ENCODE results near the gene PLXND1. TPM values are rescaled to one million over a fixed set of nuclear protein-coding genes. Genes with fewer than 3 reads are reported as not detected.

The PLXND1 gene
- polyA plus RNA-seq, 1 donor from 2014 or later = 0.05 TPM

DNA sequence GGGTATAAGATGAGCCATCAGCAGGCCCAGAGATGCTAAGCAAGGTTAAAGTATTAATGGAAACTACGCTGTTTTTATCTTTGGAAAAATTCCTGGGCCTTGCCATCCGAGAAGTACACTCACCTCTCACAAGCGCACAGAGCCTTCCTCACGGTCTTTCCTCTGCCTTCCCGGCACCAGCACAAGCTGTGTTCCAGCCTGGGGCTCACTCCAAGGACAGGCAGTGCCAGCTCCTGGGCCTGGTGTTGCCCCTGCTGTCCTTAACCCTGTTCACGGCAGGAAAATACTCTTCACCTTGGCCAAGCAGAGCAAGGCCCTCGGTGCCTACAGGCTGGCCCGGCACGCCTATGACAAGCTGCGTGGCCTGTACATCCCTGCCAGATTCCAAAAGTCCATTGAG is 92.4 kb downstream of the PLXND1 start:
- H4K20me1 ChIP-seq (ENCODE audit: insufficient read depth) = no peaks in the 10 kb centered on the region
- H3K27me3 ChIP-seq (ENCODE audit: insufficient read depth, low read depth, low read length) = no peaks in the 10 kb centered on the region
- no peaks in the 10 kb centered on the region for H3F3A ChIP-seq (ENCODE audit: insufficient read depth, low read length, poor library complexity, severe bottlenecking)
- no peak overlapping the region for H2AFZ ChIP-seq (ENCODE audit: low read depth, low read length)
- no peak overlapping the region for H3K27ac ChIP-seq (ENCODE audit: low read length)
- H3K9ac ChIP-seq (ENCODE audit: low read length) = no peak overlapping the region
- no peaks in the 10 kb centered on the region for H3K9me2 ChIP-seq (ENCODE audit: insufficient read depth, low read length)
- no peaks in the 10 kb centered on the region for H3K9me3 ChIP-seq (ENCODE audit: low read length)
- no peaks in the 10 kb centered on the region for H3K79me2 ChIP-seq (replicated peaks; ENCODE audit: insufficient read depth, low read length)
- H3K4me2 ChIP-seq (ENCODE audit: low read length) = no peak overlapping the region
- H3K4me3 ChIP-seq (ENCODE audit: low read length) = no peak overlapping the region
- H3K36me3 ChIP-seq (ENCODE audit: insufficient read depth, low read length) = no peaks in the 10 kb centered on the region
- TF ChIP-seq EZH2 (IDR thresholded peaks at IDR 0.05; ENCODE audit: borderline replicate concordance, insufficient read depth, low read length, poor library complexity, severe bottlenecking) (no peak), MXI1 (conservative IDR thresholded peaks at IDR 0.05; ENCODE audit: poor library complexity, severe bottlenecking) (no peak)
- TF ChIP-seq, protein P1, sequence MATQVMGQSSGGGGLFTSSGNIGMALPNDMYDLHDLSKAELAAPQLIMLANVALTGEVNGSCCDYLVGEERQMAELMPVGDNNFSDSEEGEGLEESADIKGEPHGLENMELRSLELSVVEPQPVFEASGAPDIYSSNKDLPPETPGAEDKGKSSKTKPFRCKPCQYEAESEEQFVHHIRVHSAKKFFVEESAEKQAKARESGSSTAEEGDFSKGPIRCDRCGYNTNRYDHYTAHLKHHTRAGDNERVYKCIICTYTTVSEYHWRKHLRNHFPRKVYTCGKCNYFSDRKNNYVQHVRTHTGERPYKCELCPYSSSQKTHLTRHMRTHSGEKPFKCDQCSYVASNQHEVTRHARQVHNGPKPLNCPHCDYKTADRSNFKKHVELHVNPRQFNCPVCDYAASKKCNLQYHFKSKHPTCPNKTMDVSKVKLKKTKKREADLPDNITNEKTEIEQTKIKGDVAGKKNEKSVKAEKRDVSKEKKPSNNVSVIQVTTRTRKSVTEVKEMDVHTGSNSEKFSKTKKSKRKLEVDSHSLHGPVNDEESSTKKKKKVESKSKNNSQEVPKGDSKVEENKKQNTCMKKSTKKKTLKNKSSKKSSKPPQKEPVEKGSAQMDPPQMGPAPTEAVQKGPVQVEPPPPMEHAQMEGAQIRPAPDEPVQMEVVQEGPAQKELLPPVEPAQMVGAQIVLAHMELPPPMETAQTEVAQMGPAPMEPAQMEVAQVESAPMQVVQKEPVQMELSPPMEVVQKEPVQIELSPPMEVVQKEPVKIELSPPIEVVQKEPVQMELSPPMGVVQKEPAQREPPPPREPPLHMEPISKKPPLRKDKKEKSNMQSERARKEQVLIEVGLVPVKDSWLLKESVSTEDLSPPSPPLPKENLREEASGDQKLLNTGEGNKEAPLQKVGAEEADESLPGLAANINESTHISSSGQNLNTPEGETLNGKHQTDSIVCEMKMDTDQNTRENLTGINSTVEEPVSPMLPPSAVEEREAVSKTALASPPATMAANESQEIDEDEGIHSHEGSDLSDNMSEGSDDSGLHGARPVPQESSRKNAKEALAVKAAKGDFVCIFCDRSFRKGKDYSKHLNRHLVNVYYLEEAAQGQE (IDR thresholded peaks at IDR 0.05; ENCODE audit: borderline replicate concordance) = no peak

DNA sequence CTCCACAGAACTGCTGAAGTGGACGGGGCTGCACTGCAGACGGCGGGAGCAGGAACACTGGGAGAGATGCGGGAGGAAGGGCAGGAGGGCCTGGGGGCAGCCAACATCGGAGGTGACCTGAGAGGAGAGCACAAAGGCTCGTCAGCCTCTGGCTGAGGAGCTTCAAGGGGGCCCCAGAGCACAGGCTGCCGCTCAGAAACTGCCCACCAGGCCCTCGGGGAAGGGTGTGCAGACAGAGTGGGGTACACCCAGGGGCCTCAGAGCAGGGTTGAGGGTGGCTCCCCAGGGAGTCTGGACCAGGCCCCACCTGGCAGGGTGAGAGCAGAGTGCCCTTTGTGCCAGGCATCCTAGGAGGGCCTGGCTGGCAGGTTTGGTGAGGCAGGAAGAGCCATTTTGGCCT is 92.8 kb downstream of the PLXND1 start:
- no peak overlapping the region for H2AFZ ChIP-seq (ENCODE audit: low read depth, low read length)
- H3K4me3 ChIP-seq (ENCODE audit: low read length) = no peak overlapping the region
- no peaks in the 10 kb centered on the region for H3F3A ChIP-seq (ENCODE audit: insufficient read depth, low read length, poor library complexity, severe bottlenecking)
- H3K9me3 ChIP-seq (ENCODE audit: low read length) = no peaks in the 10 kb centered on the region
- H3K27me3 ChIP-seq (ENCODE audit: insufficient read depth, low read depth, low read length) = no peaks in the 10 kb centered on the region
- H3K36me3 ChIP-seq (ENCODE audit: insufficient read depth, low read length) = no peaks in the 10 kb centered on the region
- no peak for TF ChIP-seq EZH2 (IDR thresholded peaks at IDR 0.05; ENCODE audit: borderline replicate concordance, insufficient read depth, low read length, poor library complexity, severe bottlenecking)
- no peak for TF ChIP-seq SMC3 (conservative IDR thresholded peaks at IDR 0.05; ENCODE audit: poor library complexity)
- TF ChIP-seq RAD21 (conservative IDR thresholded peaks at IDR 0.05) = no peak
- no peak for TF ChIP-seq TAF1 (IDR thresholded peaks at IDR 0.05; ENCODE audit: low read depth)
- TF ChIP-seq, protein P2, sequence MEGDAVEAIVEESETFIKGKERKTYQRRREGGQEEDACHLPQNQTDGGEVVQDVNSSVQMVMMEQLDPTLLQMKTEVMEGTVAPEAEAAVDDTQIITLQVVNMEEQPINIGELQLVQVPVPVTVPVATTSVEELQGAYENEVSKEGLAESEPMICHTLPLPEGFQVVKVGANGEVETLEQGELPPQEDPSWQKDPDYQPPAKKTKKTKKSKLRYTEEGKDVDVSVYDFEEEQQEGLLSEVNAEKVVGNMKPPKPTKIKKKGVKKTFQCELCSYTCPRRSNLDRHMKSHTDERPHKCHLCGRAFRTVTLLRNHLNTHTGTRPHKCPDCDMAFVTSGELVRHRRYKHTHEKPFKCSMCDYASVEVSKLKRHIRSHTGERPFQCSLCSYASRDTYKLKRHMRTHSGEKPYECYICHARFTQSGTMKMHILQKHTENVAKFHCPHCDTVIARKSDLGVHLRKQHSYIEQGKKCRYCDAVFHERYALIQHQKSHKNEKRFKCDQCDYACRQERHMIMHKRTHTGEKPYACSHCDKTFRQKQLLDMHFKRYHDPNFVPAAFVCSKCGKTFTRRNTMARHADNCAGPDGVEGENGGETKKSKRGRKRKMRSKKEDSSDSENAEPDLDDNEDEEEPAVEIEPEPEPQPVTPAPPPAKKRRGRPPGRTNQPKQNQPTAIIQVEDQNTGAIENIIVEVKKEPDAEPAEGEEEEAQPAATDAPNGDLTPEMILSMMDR (IDR thresholded peaks at IDR 0.05; ENCODE audit: poor library complexity, severe bottlenecking) = no peak
- no peak for TF ChIP-seq MXI1 (conservative IDR thresholded peaks at IDR 0.05; ENCODE audit: poor library complexity, severe bottlenecking)
- TF ChIP-seq, protein P1 (IDR thresholded peaks at IDR 0.05; ENCODE audit: borderline replicate concordance) = no peak
- TF ChIP-seq POLR2AphosphoS5 (IDR thresholded peaks at IDR 0.05) = no peak
- TF ChIP-seq EP300 (conservative IDR thresholded peaks at IDR 0.05; ENCODE audit: poor library complexity, severe bottlenecking) = no peak
- no peaks in the 10 kb centered on the region for H3K9me2 ChIP-seq (ENCODE audit: insufficient read depth, low read length)
- H4K20me1 ChIP-seq (ENCODE audit: insufficient read depth) = no peaks in the 10 kb centered on the region
- no peak overlapping the region for H3K27ac ChIP-seq (ENCODE audit: low read length)
- no peak overlapping the region for H3K4me2 ChIP-seq (ENCODE audit: low read length)
- no peak overlapping the region for H3K9ac ChIP-seq (ENCODE audit: low read length)
- H3K79me2 ChIP-seq (replicated peaks; ENCODE audit: insufficient read depth, low read length) = no peaks in the 10 kb centered on the region
